CD8-positive, alpha-beta memory T cell (primary cell): Measurements from ENCODE around the gene EVX2. TPM values are rescaled to one million over a fixed set of nuclear protein-coding genes. Genes with fewer than 3 reads are reported as not detected.

Experiments used
- CTCF ChIA-PET: fragments of 350-600 bp; sonication (Branson Sonifier 250); formaldehyde crosslinking; loops from one replicate; lab custom pipeline; 2021; ENCODE audit warnings: antibody characterized with exemption; lab: Charles Lee
- POLR2A ChIA-PET: fragments of 350-600 bp; sonication (Branson Sonifier 250); formaldehyde crosslinking; loops from one replicate; lab custom pipeline; 2021; ENCODE audit warnings: antibody characterized with exemption; lab: Charles Lee
- DNase-seq, 5 donors: peaks; one replicate each; pipeline versions ENCODE4 v3.0.0 to v3.0.0-alpha.2; 2020 to 2022; ENCODE audit warnings: mixed read lengths in 1 of 5
- H3K27ac ChIP-seq: one replicate; pipeline ENCODE4 v1.7.0; 2013; ENCODE audit warnings: low read depth, mild to moderate bottlenecking, low read length, moderate library complexity
- H3K27me3 ChIP-seq: 2 replicates; pipeline ENCODE4 v1.7.0; 2013; ENCODE audit warnings: low read length, mild to moderate bottlenecking; ENCODE audit not compliant: insufficient read depth, poor library complexity, severe bottlenecking
- H3K36me3 ChIP-seq: 2 replicates; pipeline ENCODE4 v1.7.0; 2013; ENCODE audit warnings: mild to moderate bottlenecking, low read length, moderate library complexity; ENCODE audit not compliant: insufficient read depth
- H3K4me1 ChIP-seq: 2 replicates; pipeline ENCODE4 v1.7.0; 2013; ENCODE audit warnings: mild to moderate bottlenecking, low read length, moderate library complexity; ENCODE audit not compliant: insufficient read depth
- H3K4me3 ChIP-seq: 2 replicates; pipeline ENCODE4 v1.7.0; 2013; ENCODE audit warnings: mild to moderate bottlenecking, low read length
- H3K9me3 ChIP-seq: 2 replicates; pipeline ENCODE4 v1.7.0; 2013; ENCODE audit warnings: mild to moderate bottlenecking, low read length
- H3K27ac Mint-ChIP-seq, 8 donors: one replicate each; pipeline ENCODE4 v1.8.0; 2020 to 2021; ENCODE audit warnings: mixed read lengths in 8 of 8, mild to moderate bottlenecking in 6 of 8, inconsistent platforms in 3 of 8, moderate library complexity in 3 of 8
- H3K27me3 Mint-ChIP-seq, 2 donors: one replicate each; pipeline ENCODE4 v1.8.0; 2020 to 2021; ENCODE audit warnings: mixed read lengths in 2 of 2, mild to moderate bottlenecking in 1 of 2, moderate library complexity in 1 of 2
- H3K36me3 Mint-ChIP-seq, 3 donors: one replicate each; pipeline ENCODE4 v1.8.0; 2020 to 2021; ENCODE audit warnings: mixed read lengths in 3 of 3, inconsistent platforms in 1 of 3, mild to moderate bottlenecking in 1 of 3
- H3K4me1 Mint-ChIP-seq, 3 donors: one replicate each; pipeline ENCODE4 v1.8.0; 2020 to 2021; ENCODE audit warnings: mixed read lengths in 3 of 3, inconsistent platforms in 1 of 3, mild to moderate bottlenecking in 1 of 3
- H3K4me3 Mint-ChIP-seq, 7 donors: one replicate each; pipeline ENCODE4 v1.8.0; 2020 to 2021; ENCODE audit warnings: mixed read lengths in 7 of 7, mild to moderate bottlenecking in 6 of 7, moderate library complexity in 4 of 7, inconsistent platforms in 2 of 7
- H3K9me3 Mint-ChIP-seq, 5 donors: one replicate each; pipeline ENCODE4 v1.8.0; 2020 to 2022; ENCODE audit warnings: mixed read lengths in 5 of 5, mild to moderate bottlenecking in 3 of 5, moderate library complexity in 2 of 5, inconsistent platforms in 1 of 5
- polyA plus RNA-seq: library from polyadenylated mRNA; unstranded; fragments of 300-500 nt; fragmentation: Illumina TruSeq; gene quantifications from one replicate; pipeline ENCODE4 v1.2.3, GENCODE V29; 2021
- total RNA-seq, 2 experiments: library from RNA; stranded (reverse); gene quantifications; one replicate each; pipeline ENCODE4 v1.2.3, GENCODE V29; 2021

Gene EVX2
- total and polyA plus RNA-seq, 3 experiments from 2014 or later = not detected

- Histone ChIP-seq H3K36me3 (no peaks in the 10 kb centered on the region), H3K27ac (no peak overlapping the region), H3K9me3 (no peaks in the 10 kb centered on the region), H3K4me1 (no peaks in the 10 kb centered on the region), H3K4me3 (no peak overlapping the region), H3K27me3 (peaks cover 93% of the 10 kb centered on the region)
- POLR2A ChIA-PET = no interaction called here
- peak overlapping the region in 3 of 8 donors; percentile 2 to 66 (median 3) for H3K27ac Mint-ChIP-seq
- CTCF ChIA-PET = interaction anchor here (0.6 to 1.6 kb wide), 7 partner anchors 18 to 1028 kb away, joined by 3 to 8 read pairs (median 3); partner anchors contain the start of gene HOXD4
- H3K36me3 Mint-ChIP-seq = peaks cover 0 to 3% (median 0%) of the 10 kb centered on the region in 3 donors
- peaks cover 82 to 86% of the 10 kb centered on the region in 2 donors for H3K27me3 Mint-ChIP-seq
- peaks cover 9 to 17% (median 14%) of the 10 kb centered on the region in 3 donors for H3K4me1 Mint-ChIP-seq
- peaks cover 0 to 20% (median 2%) of the 10 kb centered on the region in 5 donors for H3K9me3 Mint-ChIP-seq
- peak overlapping the region in 2 of 7 donors; percentile 6 to 51 for H3K4me3 Mint-ChIP-seq
- no peak for DNase-seq
These were observed 36.8 kb upstream of the EVX2 start for GRCh38 chr2:176120364-176121189.

- H3K36me3 Mint-ChIP-seq = peaks cover 0 to 3% (median 0%) of the 10 kb centered on the region in 3 donors
- Histone ChIP-seq H3K4me1 (no peaks in the 10 kb centered on the region), H3K9me3 (no peaks in the 10 kb centered on the region), H3K36me3 (no peaks in the 10 kb centered on the region), H3K27ac (no peak overlapping the region), H3K27me3 (peaks cover 93% of the 10 kb centered on the region), H3K4me3 (no peak overlapping the region)
- H3K27ac Mint-ChIP-seq = peak overlapping the region in 2 of 8 donors; percentile 21 to 77
- H3K4me1 Mint-ChIP-seq = peaks cover 7 to 12% (median 11%) of the 10 kb centered on the region in 3 donors
- ChIA-PET CTCF (no interaction called here), POLR2A (no interaction called here)
- H3K27me3 Mint-ChIP-seq = peaks cover 81 to 84% of the 10 kb centered on the region in 2 donors
- DNase-seq = no peak
- H3K9me3 Mint-ChIP-seq = peaks cover 0 to 18% (median 2%) of the 10 kb centered on the region in 5 donors
- peak overlapping the region in 4 of 7 donors; percentile 3 to 58 (median 24) for H3K4me3 Mint-ChIP-seq
These were observed 35.0 kb upstream of the EVX2 start for GRCh38 chr2:176118601-176119339.

- peak overlapping the region in 2 of 7 donors; percentile 17 to 51 for H3K4me3 Mint-ChIP-seq
- no peak overlapping the region for H3K27ac ChIP-seq
- peaks cover 0 to 3% (median 0%) of the 10 kb centered on the region in 3 donors for H3K36me3 Mint-ChIP-seq
- peak overlapping the region in 2 of 8 donors; percentile 74 to 77 for H3K27ac Mint-ChIP-seq
- no peaks in the 10 kb centered on the region for H3K9me3 ChIP-seq
- POLR2A ChIA-PET = no interaction called here
- peaks cover 4 to 7% (median 5%) of the 10 kb centered on the region in 3 donors for H3K4me1 Mint-ChIP-seq
- H3K4me3 ChIP-seq = no peak overlapping the region
- peaks cover 95% of the 10 kb centered on the region for H3K27me3 ChIP-seq
- no peaks in the 10 kb centered on the region for H3K4me1 ChIP-seq
- CTCF ChIA-PET = no interaction called here
- no peaks in the 10 kb centered on the region for H3K36me3 ChIP-seq
- peaks cover 0 to 17% (median 8%) of the 10 kb centered on the region in 5 donors for H3K9me3 Mint-ChIP-seq
- peaks cover 86 to 88% of the 10 kb centered on the region in 2 donors for H3K27me3 Mint-ChIP-seq
- no peak for DNase-seq
These were observed 34.1 kb upstream of the EVX2 start for GRCh38 chr2:176117823-176118371.

- no peak overlapping the region for H3K27ac ChIP-seq
- H3K4me1 Mint-ChIP-seq = peaks cover 2 to 5% (median 4%) of the 10 kb centered on the region in 3 donors
- CTCF ChIA-PET = no interaction called here
- peaks cover 0 to 3% (median 0%) of the 10 kb centered on the region in 3 donors for H3K36me3 Mint-ChIP-seq
- no peak overlapping the region for H3K4me3 ChIP-seq
- H3K27me3 Mint-ChIP-seq = peaks cover 90 to 91% of the 10 kb centered on the region in 2 donors
- H3K36me3 ChIP-seq = no peaks in the 10 kb centered on the region
- POLR2A ChIA-PET = no interaction called here
- H3K4me3 Mint-ChIP-seq = peak overlapping the region in 1 of 7 donors; percentile 57
- H3K4me1 ChIP-seq = no peaks in the 10 kb centered on the region
- H3K9me3 Mint-ChIP-seq = peaks cover 0 to 18% (median 8%) of the 10 kb centered on the region in 5 donors
- DNase-seq = no peak
- peaks cover 97% of the 10 kb centered on the region for H3K27me3 ChIP-seq
- H3K27ac Mint-ChIP-seq = peak overlapping the region in 2 of 8 donors; percentile 15 to 74
- no peaks in the 10 kb centered on the region for H3K9me3 ChIP-seq
These were observed 33.5 kb upstream of the EVX2 start for GRCh38 chr2:176117162-176117822.

- no peaks in the 10 kb centered on the region for H3K9me3 ChIP-seq
These were observed 32.4 kb upstream of the EVX2 start, which contains the start of gene HOXD10 for GRCh38 chr2:176115883-176116813. Gene HOXD10 (plus strand): TSS chr2:176116778. CDS start chr2:176116834, 56 bp downstream.

GRCh38 chr2:176114930-176115625 lies 31.3 kb upstream of the EVX2 start:
- peaks cover 0 to 28% (median 10%) of the 10 kb centered on the region in 5 donors for H3K9me3 Mint-ChIP-seq
- H3K27me3 Mint-ChIP-seq = peaks cover 93 to 95% of the 10 kb centered on the region in 2 donors
- H3K27ac Mint-ChIP-seq = peak overlapping the region in 1 of 8 donors; percentile 30
- H3K36me3 Mint-ChIP-seq = peaks cover 0 to 3% (median 0%) of the 10 kb centered on the region in 3 donors
- H3K36me3 ChIP-seq = no peaks in the 10 kb centered on the region
- peaks cover 97% of the 10 kb centered on the region for H3K27me3 ChIP-seq
- H3K27ac ChIP-seq = no peak overlapping the region
- H3K4me1 Mint-ChIP-seq = peaks cover 2 to 15% (median 4%) of the 10 kb centered on the region in 3 donors
- H3K4me3 Mint-ChIP-seq = no peak overlapping the region
- H3K4me1 ChIP-seq = no peaks in the 10 kb centered on the region
- H3K9me3 ChIP-seq = no peaks in the 10 kb centered on the region
- DNase-seq = no peak
- ChIA-PET POLR2A (no interaction called here), CTCF (interaction anchor here (0.9 to 1.4 kb wide), 2 partner anchors 12 to 19 kb away, joined by 4 to 5 read pairs; no protein-coding TSS in a partner anchor)
- no peak overlapping the region for H3K4me3 ChIP-seq

More at GRCh38 chr2:176115883-176116813, 32.4 kb upstream of the EVX2 start, which contains the start of gene HOXD10:
- Mint-ChIP-seq H3K27ac (peak within 1 kb of the TSS in 3 of 8 donors; percentile 19 to 86 (median 74)), H3K36me3 (peaks cover 0 to 3% (median 0%) of the 10 kb centered on the region in 3 donors), H3K9me3 (peaks cover 0 to 22% (median 8%) of the 10 kb centered on the region in 5 donors), H3K4me3 (peak within 1 kb of the TSS in 1 of 7 donors; percentile 57), H3K27me3 (peaks cover 93 to 95% of the 10 kb centered on the region in 2 donors), H3K4me1 (peaks cover 2 to 13% (median 4%) of the 10 kb centered on the region in 3 donors)
- POLR2A ChIA-PET = no interaction called here
- CTCF ChIA-PET = no interaction called here
- H3K4me1 ChIP-seq = no peaks in the 10 kb centered on the region
- H3K4me3 ChIP-seq = no peak within 1 kb of the TSS
- no peaks in the 10 kb centered on the region for H3K36me3 ChIP-seq
- H3K27ac ChIP-seq = no peak within 1 kb of the TSS
- H3K27me3 ChIP-seq = peaks cover 97% of the 10 kb centered on the region
- no peak for DNase-seq
